Activated CD4-positive, alpha-beta T cell treated with anti-CD3 and anti-CD28 coated beads, Interleukin-2, amount 10 ng/mL, durations not matched to agents 7 days and 5 days (primary cell): ENCODE results near the gene CTIF. TPM values are rescaled to one million over a fixed set of nuclear protein-coding genes. Genes with fewer than 3 reads are reported as not detected.
A peak's percentile ranks its signal among the peaks of the same experiment; 100 is the strongest.

ENCODE experiments used
- CTCF ChIA-PET: fragments of 350-600 bp; sonication (Branson Sonifier 250); formaldehyde crosslinking; loops from one replicate; lab custom pipeline; 2021; ENCODE audit warnings: antibody characterized with exemption; lab: Charles Lee
- POLR2A ChIA-PET: fragments of 350-600 bp; sonication (Branson Sonifier 250); formaldehyde crosslinking; loops from one replicate; lab custom pipeline; 2021; ENCODE audit warnings: antibody characterized with exemption; lab: Charles Lee
- DNase-seq: peaks from one replicate; pipeline ENCODE4 v3.0.0-alpha.2; 2020
- H3K27ac Mint-ChIP-seq: one replicate; pipeline ENCODE4 v1.8.0; 2021; ENCODE audit warnings: mild to moderate bottlenecking, moderate library complexity, mixed read lengths
- H3K27me3 Mint-ChIP-seq: one replicate; pipeline ENCODE4 v1.8.0; 2021; ENCODE audit warnings: mixed read lengths
- H3K36me3 Mint-ChIP-seq: one replicate; pipeline ENCODE4 v1.8.0; 2021; ENCODE audit warnings: low read depth, mixed read lengths
- H3K4me1 Mint-ChIP-seq: one replicate; pipeline ENCODE4 v1.8.0; 2021; ENCODE audit warnings: mixed read lengths
- H3K4me3 Mint-ChIP-seq: one replicate; pipeline ENCODE4 v1.8.0; 2021; ENCODE audit warnings: mild to moderate bottlenecking, moderate library complexity, mixed read lengths
- H3K9me3 Mint-ChIP-seq: one replicate; pipeline ENCODE4 v1.8.0; 2021; ENCODE audit warnings: mixed read lengths
- total RNA-seq, 2 experiments: library from RNA; stranded (reverse); gene quantifications; one replicate each; pipeline ENCODE4 v1.2.3, GENCODE V29; 2021

The CTIF gene
- total RNA-seq, 2 experiments from 2014 or later, result 1.5 to 2.7 TPM

GRCh38 chr18:48818329-48819254 lies 279.8 kb downstream of the CTIF start:
- POLR2A ChIA-PET, result no interaction called here
- H3K27ac Mint-ChIP-seq, result peak overlapping the region; percentile 59

GRCh38 chr18:48819276-48819675 lies 280.4 kb downstream of the CTIF start:
- Mint-ChIP-seq H3K4me1 (peaks cover 30% of the 10 kb centered on the region), H3K27ac (no peak overlapping the region), H3K36me3 (peaks cover 4% of the 10 kb centered on the region), H3K4me3 (no peak overlapping the region), H3K27me3 (peaks cover 4% of the 10 kb centered on the region), H3K9me3 (peaks cover 2% of the 10 kb centered on the region)
- POLR2A ChIA-PET, result interaction anchor here (1.5 kb wide), 1 partner anchor 15 kb away, joined by 4 read pairs; no protein-coding TSS in a partner anchor
- CTCF ChIA-PET, result interaction anchor here (0.7 to 2.4 kb wide), 4 partner anchors 10 to 16 kb away, joined by 3 to 11 read pairs (median 3); no protein-coding TSS in a partner anchor
- no peak for DNase-seq

More at GRCh38 chr18:48818329-48819254, 279.8 kb downstream of the CTIF start:
- DNase-seq, result no peak
- peaks cover 2% of the 10 kb centered on the region for H3K9me3 Mint-ChIP-seq
- no peaks in the 10 kb centered on the region for H3K27me3 Mint-ChIP-seq
- CTCF ChIA-PET, result interaction anchor here (0.7 to 1.6 kb wide), 2 partner anchors 11 to 16 kb away, joined by 3 read pairs; no protein-coding TSS in a partner anchor
- H3K36me3 Mint-ChIP-seq, result peaks cover 4% of the 10 kb centered on the region
- peaks cover 37% of the 10 kb centered on the region for H3K4me1 Mint-ChIP-seq
- H3K4me3 Mint-ChIP-seq, result no peak overlapping the region

GRCh38 chr18:48819781-48820482 lies 281.1 kb downstream of the CTIF start:
- Mint-ChIP-seq H3K4me3 (no peak overlapping the region), H3K4me1 (peaks cover 23% of the 10 kb centered on the region), H3K27me3 (peaks cover 4% of the 10 kb centered on the region), H3K36me3 (peaks cover 4% of the 10 kb centered on the region), H3K9me3 (peaks cover 2% of the 10 kb centered on the region), H3K27ac (no peak overlapping the region)
- ChIA-PET CTCF (interaction anchor here (0.7 to 2.4 kb wide), 4 partner anchors 10 to 120 kb away, joined by 3 to 11 read pairs (median 3); no protein-coding TSS in a partner anchor), POLR2A (interaction anchor here (1.5 kb wide), 1 partner anchor 15 kb away, joined by 4 read pairs; no protein-coding TSS in a partner anchor)
- no peak for DNase-seq

- Mint-ChIP-seq H3K27ac (no peak overlapping the region), H3K4me3 (no peak overlapping the region), H3K9me3 (peaks cover 2% of the 10 kb centered on the region), H3K36me3 (peaks cover 4% of the 10 kb centered on the region), H3K27me3 (peaks cover 4% of the 10 kb centered on the region), H3K4me1 (peaks cover 18% of the 10 kb centered on the region)
- CTCF ChIA-PET, result interaction anchor here (0.7 to 2.4 kb wide), 5 partner anchors 9 to 120 kb away, joined by 3 to 11 read pairs (median 3); no protein-coding TSS in a partner anchor
- no peak for DNase-seq
- POLR2A ChIA-PET, result interaction anchor here (0.5 to 1.5 kb wide), 2 partner anchors 12 to 14 kb away, joined by 4 read pairs; no protein-coding TSS in a partner anchor
These were observed 281.8 kb downstream of the CTIF start for GRCh38 chr18:48820483-48821250.

GRCh38 chr18:48821251-48821590 lies 282.4 kb downstream of the CTIF start:
- no peak overlapping the region for H3K27ac Mint-ChIP-seq
- ChIA-PET POLR2A (interaction anchor here (0.5 kb wide), 1 partner anchor 11 kb away, joined by 4 read pairs; no protein-coding TSS in a partner anchor), CTCF (interaction anchor here (1.3 to 2.4 kb wide), 3 partner anchors 8 to 23 kb away, joined by 3 to 11 read pairs (median 3); no protein-coding TSS in a partner anchor)

GRCh38 chr18:48821845-48822244 lies 283.0 kb downstream of the CTIF start:
- H3K9me3 Mint-ChIP-seq, result peaks cover 2% of the 10 kb centered on the region

More at GRCh38 chr18:48821251-48821590, 282.4 kb downstream of the CTIF start:
- H3K4me3 Mint-ChIP-seq, result no peak overlapping the region
- DNase-seq, result no peak
- peaks cover 4% of the 10 kb centered on the region for H3K36me3 Mint-ChIP-seq
- peaks cover 2% of the 10 kb centered on the region for H3K9me3 Mint-ChIP-seq
- peaks cover 4% of the 10 kb centered on the region for H3K27me3 Mint-ChIP-seq
- H3K4me1 Mint-ChIP-seq, result peaks cover 13% of the 10 kb centered on the region

GRCh38 chr18:48824231-48824970 lies 285.6 kb downstream of the CTIF start:
- Mint-ChIP-seq H3K27ac (no peak overlapping the region), H3K4me3 (no peak overlapping the region), H3K27me3 (peaks cover 10% of the 10 kb centered on the region), H3K9me3 (peaks cover 2% of the 10 kb centered on the region), H3K36me3 (peaks cover 11% of the 10 kb centered on the region), H3K4me1 (peaks cover 11% of the 10 kb centered on the region)
- ChIA-PET POLR2A (no interaction called here), CTCF (interaction anchor here (0.7 to 1.0 kb wide), 2 partner anchors 11 to 31 kb away, joined by 3 to 4 read pairs; no protein-coding TSS in a partner anchor)
- no peak for DNase-seq

More at GRCh38 chr18:48821845-48822244, 283.0 kb downstream of the CTIF start:
- no peak for DNase-seq
- ChIA-PET CTCF (interaction anchor here (1.3 to 1.5 kb wide), 2 partner anchors 8 to 22 kb away, joined by 3 read pairs; no protein-coding TSS in a partner anchor), POLR2A (no interaction called here)
- Mint-ChIP-seq H3K27me3 (peaks cover 10% of the 10 kb centered on the region), H3K4me3 (no peak overlapping the region), H3K4me1 (peaks cover 11% of the 10 kb centered on the region), H3K36me3 (peaks cover 11% of the 10 kb centered on the region), H3K27ac (no peak overlapping the region)

GRCh38 chr18:48825101-48825745 lies 286.4 kb downstream of the CTIF start:
- POLR2A ChIA-PET, result no interaction called here
- H3K27me3 Mint-ChIP-seq, result peaks cover 10% of the 10 kb centered on the region
- peaks cover 11% of the 10 kb centered on the region for H3K4me1 Mint-ChIP-seq
- no peak overlapping the region for H3K4me3 Mint-ChIP-seq
- H3K36me3 Mint-ChIP-seq, result peaks cover 11% of the 10 kb centered on the region
- H3K27ac Mint-ChIP-seq, result no peak overlapping the region
- CTCF ChIA-PET, result interaction anchor here (0.7 kb wide), 2 partner anchors 10 to 32 kb away, joined by 4 read pairs; no protein-coding TSS in a partner anchor
- peaks cover 2% of the 10 kb centered on the region for H3K9me3 Mint-ChIP-seq
- no peak for DNase-seq

GRCh38 chr18:48826271-48826670 lies 287.4 kb downstream of the CTIF start:
- POLR2A ChIA-PET, result no interaction called here
- Mint-ChIP-seq H3K36me3 (peaks cover 11% of the 10 kb centered on the region), H3K27ac (no peak overlapping the region), H3K9me3 (peaks cover 2% of the 10 kb centered on the region), H3K27me3 (peaks cover 10% of the 10 kb centered on the region), H3K4me1 (peaks cover 9% of the 10 kb centered on the region), H3K4me3 (no peak overlapping the region)
- DNase-seq, result no peak
- CTCF ChIA-PET, result interaction anchor here (1.3 to 1.4 kb wide), 2 partner anchors 9 to 154 kb away, joined by 3 read pairs; no protein-coding TSS in a partner anchor

GRCh38 chr18:48826806-48827205 lies 288.0 kb downstream of the CTIF start:
- no peak overlapping the region for H3K27ac Mint-ChIP-seq
- POLR2A ChIA-PET, result no interaction called here
- peaks cover 11% of the 10 kb centered on the region for H3K36me3 Mint-ChIP-seq
- CTCF ChIA-PET, result interaction anchor here (1.3 to 2.5 kb wide), 4 partner anchors 9 to 155 kb away, joined by 3 to 10 read pairs (median 4); no protein-coding TSS in a partner anchor
- peaks cover 10% of the 10 kb centered on the region for H3K27me3 Mint-ChIP-seq
- H3K4me3 Mint-ChIP-seq, result no peak overlapping the region
- H3K9me3 Mint-ChIP-seq, result peaks cover 2% of the 10 kb centered on the region
- DNase-seq, result no peak
- H3K4me1 Mint-ChIP-seq, result peaks cover 9% of the 10 kb centered on the region
